D721Med (cell line): ENCODE results near the gene LZTS2.
A peak's percentile ranks its signal among the peaks of the same experiment; 100 is the strongest.

Experiments
- DNase-seq: peaks from one replicate; pipeline ENCODE4 v3.0.0; 2011; ENCODE audit warnings: low spot score; ENCODE audit not compliant: insufficient read length
- FAIRE-seq: peaks from 2 replicates; lab custom pipeline; 2011; peaks lifted over from hg19 to GRCh38; lab: Jason Lieb, UNC
- CTCF ChIP-seq: IDR thresholded peaks from 2 replicates; pipeline ENCODE4 v1.5.1; 2012; ENCODE audit warnings: mild to moderate bottlenecking, control low read depth; ENCODE audit not compliant: insufficient read depth; ENCODE audit errors: missing control alignments

The LZTS2 gene

GRCh38 chr10:101011517-101012423 is 12.2 kb downstream of the LZTS2 start:
- FAIRE-seq (no peak), DNase-seq (no peak)
- no peak for TF ChIP-seq CTCF

GRCh38 chr10:101012525-101013364 is 13.1 kb downstream of the LZTS2 start:
- FAIRE-seq = no peak
- TF ChIP-seq CTCF = peak; percentile 98
- peak; percentile 71 for DNase-seq

- no peak for DNase-seq
- TF ChIP-seq CTCF = no peak
These were observed 13.8 kb downstream of the LZTS2 start for GRCh38 chr10:101013365-101013825.

GRCh38 chr10:101014230-101014884 is 14.7 kb downstream of the LZTS2 start:
- no peak for FAIRE-seq
- peak; percentile 82 for DNase-seq
- TF ChIP-seq CTCF = peak; percentile 77

More at GRCh38 chr10:101013365-101013825, 13.8 kb downstream of the LZTS2 start:
- FAIRE-seq = no peak

GRCh38 chr10:101014966-101015581 is 15.5 kb downstream of the LZTS2 start:
- TF ChIP-seq CTCF = no peak
- DNase-seq (no peak), FAIRE-seq (no peak)

GRCh38 chr10:101015582-101015973 is 16.0 kb downstream of the LZTS2 start:
- TF ChIP-seq CTCF = no peak
- FAIRE-seq (no peak), DNase-seq (no peak)
